Measurements from ENCODE around the gene EED.
"Not testable (repeated sequence)": the region's sequence is repeated elsewhere in the genome, so short reads cannot be mapped to it uniquely, and the experiment has no call there.

EED gene

GRCh38 chr11:86302092-86302793 lies 57.7 kb downstream of the EED start, which contains the start of gene HIKESHI:
HIKESHI (plus strand) TSS chr11:86302240; CDS start chr11:86302449, 209 bp downstream.
- DNase-seq = peak; percentile 90

- no peak for DNase-seq
Observed at GRCh38 chr11:86303257-86303656, 58.7 kb downstream of the EED start.

- DNase-seq = not testable (repeated sequence)
Observed at GRCh38 chr11:86308710-86309109, 64.2 kb downstream of the EED start.

GRCh38 chr11:86313793-86314192 lies 69.2 kb downstream of the EED start:
- DNase-seq = no peak

GRCh38 chr11:86314636-86315035 lies 70.1 kb downstream of the EED start:
- no peak for DNase-seq
